Endothelial cell (in vitro differentiated cells): Measurements from ENCODE around the gene ACOT11. TPM values are rescaled to one million over a fixed set of nuclear protein-coding genes. Genes with fewer than 3 reads are reported as not detected.
A peak's percentile ranks its signal among the peaks of the same experiment; 100 is the strongest.

Experiments used
- DNase-seq: peaks from one replicate; pipeline ENCODE4 v3.0.0; 2021; ENCODE audit warnings: low spot score
- H3K27ac Mint-ChIP-seq: one replicate; pipeline ENCODE4 v1.8.0; 2021; ENCODE audit warnings: mixed read lengths, inconsistent platforms; ENCODE audit not compliant: unreplicated experiment
- H3K27me3 Mint-ChIP-seq: one replicate; pipeline ENCODE4 v1.8.0; 2021; ENCODE audit warnings: mild to moderate bottlenecking, moderate library complexity, mixed read lengths, inconsistent platforms; ENCODE audit not compliant: unreplicated experiment
- H3K36me3 Mint-ChIP-seq: one replicate; pipeline ENCODE4 v1.8.0; 2021; ENCODE audit warnings: mild to moderate bottlenecking, low read depth, mixed read lengths, inconsistent platforms; ENCODE audit not compliant: unreplicated experiment
- H3K4me1 Mint-ChIP-seq: one replicate; pipeline ENCODE4 v1.8.0; 2021; ENCODE audit warnings: mild to moderate bottlenecking, mixed read lengths, inconsistent platforms; ENCODE audit not compliant: unreplicated experiment
- H3K4me3 Mint-ChIP-seq: one replicate; pipeline ENCODE4 v1.8.0; 2021; ENCODE audit warnings: mild to moderate bottlenecking, mixed read lengths, inconsistent platforms; ENCODE audit not compliant: unreplicated experiment
- H3K9me3 Mint-ChIP-seq: one replicate; pipeline ENCODE4 v1.8.0; 2021; ENCODE audit warnings: mixed read lengths, inconsistent platforms; ENCODE audit not compliant: unreplicated experiment
- total RNA-seq: library from RNA; stranded (reverse); fragmentation: NEBNext Ultra II Directional; extraction: Animal tissue kit (Norgen Biotek cat#: 25700); gene quantifications from one replicate; pipeline ENCODE4 v1.2.1, GENCODE V29; 2021; ENCODE audit not compliant: unreplicated experiment
- TF ChIP-seq, protein P1 (sequence below): fragments of 200-600 bp; sonication (generic); IDR thresholded peaks from one replicate; pipeline ENCODE4 v1.5.0; 2021; ENCODE audit warnings: antibody characterized with exemption; ENCODE audit not compliant: unreplicated experiment

Gene ACOT11
- total RNA-seq, 1 donor from 2014 or later = 35.6 TPM

DNA sequence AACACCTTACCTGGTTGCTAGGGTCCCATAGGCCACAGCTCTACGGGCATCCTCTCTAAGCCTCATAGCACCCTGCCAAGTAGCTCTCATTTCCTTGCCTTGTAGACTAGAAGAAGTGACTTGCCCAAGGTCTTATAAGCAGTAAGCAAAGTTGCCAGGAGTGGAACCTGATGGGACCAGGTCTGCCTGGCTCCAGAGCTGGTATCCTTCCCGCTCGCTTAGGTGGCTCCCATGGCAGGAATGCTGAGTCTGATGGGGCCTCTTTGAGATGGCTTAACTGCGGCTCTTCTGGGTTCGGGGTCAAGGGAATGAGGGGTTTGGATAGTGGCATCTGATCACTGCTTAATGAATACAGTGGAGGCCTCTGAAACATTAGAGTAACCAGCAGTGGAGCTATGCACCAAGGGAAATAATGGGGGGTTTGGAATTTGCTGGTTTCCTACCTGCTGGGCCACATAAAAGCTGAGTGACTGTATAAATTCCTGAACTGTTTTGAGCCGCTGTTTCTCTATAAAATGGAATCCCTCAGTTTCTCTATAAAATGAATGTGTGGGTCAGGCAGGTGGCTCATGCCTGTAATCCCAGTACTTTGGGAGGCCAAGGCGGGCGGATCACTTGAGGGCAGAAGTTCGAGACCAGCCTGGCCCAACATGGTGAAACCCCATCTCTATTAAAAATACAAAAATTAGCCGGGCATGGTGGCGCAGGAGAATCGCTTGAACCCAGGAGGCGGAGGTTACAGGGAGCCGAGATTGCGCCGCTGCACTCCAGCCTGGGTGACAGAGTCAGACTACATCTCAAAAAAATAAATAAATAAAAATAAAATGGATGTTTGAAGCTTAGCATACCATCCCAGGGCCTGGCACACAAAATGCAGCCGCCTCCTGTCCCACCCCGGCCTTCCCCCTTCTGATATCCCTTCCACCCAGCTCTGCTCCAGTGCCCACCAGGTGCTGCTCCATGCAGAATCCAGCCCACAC, 62.9 kb downstream of the ACOT11 start:
- DNase-seq = no peak

DNA sequence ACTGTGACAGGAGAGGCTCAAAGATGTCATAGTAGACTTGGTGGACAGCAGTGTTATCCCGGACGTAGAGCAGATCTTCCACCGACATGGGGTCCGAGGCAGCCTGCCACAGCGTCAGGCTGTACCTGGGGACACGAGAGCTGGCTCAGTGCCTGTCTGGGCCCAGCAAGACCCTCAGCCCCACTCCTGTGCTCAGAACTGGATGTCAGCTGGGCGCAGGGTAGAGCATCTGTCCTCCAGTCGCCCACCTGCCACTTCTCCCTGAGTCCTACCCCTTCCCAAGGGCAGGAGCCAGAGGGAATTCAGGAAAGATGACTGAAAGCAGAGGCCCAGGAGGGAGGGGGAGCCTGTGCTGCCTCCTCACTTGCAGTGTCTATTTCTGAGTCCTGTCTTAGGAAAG, 63.6 kb downstream of the ACOT11 start:
- Mint-ChIP-seq H3K4me1 (peaks cover 29% of the 10 kb centered on the region), H3K9me3 (no peaks in the 10 kb centered on the region), H3K27me3 (peaks cover 9% of the 10 kb centered on the region), H3K36me3 (peaks cover 19% of the 10 kb centered on the region), H3K4me3 (no peak overlapping the region), H3K27ac (no peak overlapping the region)
- DNase-seq = no peak
- TF ChIP-seq, protein P1, sequence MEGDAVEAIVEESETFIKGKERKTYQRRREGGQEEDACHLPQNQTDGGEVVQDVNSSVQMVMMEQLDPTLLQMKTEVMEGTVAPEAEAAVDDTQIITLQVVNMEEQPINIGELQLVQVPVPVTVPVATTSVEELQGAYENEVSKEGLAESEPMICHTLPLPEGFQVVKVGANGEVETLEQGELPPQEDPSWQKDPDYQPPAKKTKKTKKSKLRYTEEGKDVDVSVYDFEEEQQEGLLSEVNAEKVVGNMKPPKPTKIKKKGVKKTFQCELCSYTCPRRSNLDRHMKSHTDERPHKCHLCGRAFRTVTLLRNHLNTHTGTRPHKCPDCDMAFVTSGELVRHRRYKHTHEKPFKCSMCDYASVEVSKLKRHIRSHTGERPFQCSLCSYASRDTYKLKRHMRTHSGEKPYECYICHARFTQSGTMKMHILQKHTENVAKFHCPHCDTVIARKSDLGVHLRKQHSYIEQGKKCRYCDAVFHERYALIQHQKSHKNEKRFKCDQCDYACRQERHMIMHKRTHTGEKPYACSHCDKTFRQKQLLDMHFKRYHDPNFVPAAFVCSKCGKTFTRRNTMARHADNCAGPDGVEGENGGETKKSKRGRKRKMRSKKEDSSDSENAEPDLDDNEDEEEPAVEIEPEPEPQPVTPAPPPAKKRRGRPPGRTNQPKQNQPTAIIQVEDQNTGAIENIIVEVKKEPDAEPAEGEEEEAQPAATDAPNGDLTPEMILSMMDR = no peak

More for the DNA sequence above, 62.9 kb downstream of the ACOT11 start:
- peak overlapping the region; percentile 53 for H3K27ac Mint-ChIP-seq
- no peaks in the 10 kb centered on the region for H3K9me3 Mint-ChIP-seq
- TF ChIP-seq, protein P1 = no peak
- H3K4me1 Mint-ChIP-seq = peaks cover 29% of the 10 kb centered on the region
- no peak overlapping the region for H3K4me3 Mint-ChIP-seq
- H3K27me3 Mint-ChIP-seq = peaks cover 10% of the 10 kb centered on the region
- H3K36me3 Mint-ChIP-seq = peaks cover 21% of the 10 kb centered on the region

DNA sequence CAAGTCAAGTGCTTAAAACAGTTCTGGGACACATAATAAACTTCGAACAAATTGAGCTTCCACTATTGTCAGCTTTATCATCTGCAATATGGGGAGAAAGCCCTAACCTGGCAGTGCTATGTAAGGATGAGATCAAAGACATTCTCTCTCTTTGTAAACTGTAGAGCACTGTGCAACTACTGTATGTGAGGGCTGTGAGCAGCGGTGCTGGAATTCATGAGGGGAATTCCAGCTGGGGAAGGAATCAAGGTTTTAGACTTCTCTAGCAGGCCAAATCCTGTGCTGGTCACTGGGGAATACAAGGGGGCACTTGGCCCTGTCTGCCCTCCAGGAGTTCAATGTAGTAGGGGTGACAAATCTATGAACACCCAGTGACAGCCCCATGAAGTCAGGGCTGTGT, 66.0 kb downstream of the ACOT11 start:
- DNase-seq = no peak
- Mint-ChIP-seq H3K27ac (peak overlapping the region; percentile 31), H3K36me3 (peaks cover 11% of the 10 kb centered on the region), H3K27me3 (peaks cover 9% of the 10 kb centered on the region), H3K4me1 (peaks cover 36% of the 10 kb centered on the region), H3K9me3 (no peaks in the 10 kb centered on the region), H3K4me3 (no peak overlapping the region)
- TF ChIP-seq, protein P1 = no peak

DNA sequence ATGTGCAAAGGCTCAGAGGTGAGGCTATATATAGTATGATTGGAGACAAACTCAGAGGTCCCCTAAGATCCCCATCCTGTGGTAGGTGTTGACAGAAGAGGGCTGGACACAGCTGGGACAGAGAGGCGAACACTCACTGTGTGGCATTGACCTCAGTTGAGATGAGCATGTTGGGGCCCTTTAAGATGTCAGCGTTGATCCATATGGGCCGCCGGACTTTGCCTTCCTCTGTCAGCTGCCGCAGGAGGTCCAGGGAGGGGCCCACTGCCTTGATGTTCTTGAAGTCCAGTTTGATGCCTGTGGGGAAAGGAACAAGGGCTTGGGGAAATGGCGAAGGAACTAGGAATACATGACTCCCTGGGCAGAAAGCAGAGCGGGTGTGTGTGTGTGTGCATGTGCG, 66.5 kb downstream of the ACOT11 start:
- no peaks in the 10 kb centered on the region for H3K9me3 Mint-ChIP-seq
- peak overlapping the region; percentile 31 for H3K27ac Mint-ChIP-seq
- peaks cover 37% of the 10 kb centered on the region for H3K4me1 Mint-ChIP-seq
- peaks cover 9% of the 10 kb centered on the region for H3K36me3 Mint-ChIP-seq
- H3K27me3 Mint-ChIP-seq = peaks cover 9% of the 10 kb centered on the region
- TF ChIP-seq, protein P1 = no peak
- H3K4me3 Mint-ChIP-seq = no peak overlapping the region
- no peak for DNase-seq
